ENCODE results near the gene MGAT5B.

Gene MGAT5B

GRCh38 chr17:76880971-76881370 is 12.8 kb downstream of the MGAT5B start:
- DNase-seq = no peak

- DNase-seq = no peak
Observed at GRCh38 chr17:76881408-76881807, 13.2 kb downstream of the MGAT5B start.

GRCh38 chr17:76881966-76882365 is 13.8 kb downstream of the MGAT5B start:
- DNase-seq = no peak

GRCh38 chr17:76883744-76884525 is 15.7 kb downstream of the MGAT5B start:
- no peak for DNase-seq

GRCh38 chr17:76884995-76885893 is 17.0 kb downstream of the MGAT5B start:
- no peak for DNase-seq

GRCh38 chr17:76885894-76886290 is 17.7 kb downstream of the MGAT5B start:
- DNase-seq = no peak

- DNase-seq = no peak
Observed at GRCh38 chr17:76886395-76886794, 18.2 kb downstream of the MGAT5B start.

- no peak for DNase-seq
Observed at GRCh38 chr17:76887802-76888201, 19.6 kb downstream of the MGAT5B start.

GRCh38 chr17:76888661-76889060 is 20.5 kb downstream of the MGAT5B start:
- DNase-seq = no peak

- no peak for DNase-seq
Observed at GRCh38 chr17:76889323-76889722, 21.1 kb downstream of the MGAT5B start.

- no peak for DNase-seq
Observed at GRCh38 chr17:76892329-76892728, 24.1 kb downstream of the MGAT5B start.

GRCh38 chr17:76893623-76894334 is 25.6 kb downstream of the MGAT5B start:
- DNase-seq = no peak

GRCh38 chr17:76894842-76895241 is 26.6 kb downstream of the MGAT5B start:
- no peak for DNase-seq

- DNase-seq = no peak
Observed at GRCh38 chr17:76897023-76897422, 28.8 kb downstream of the MGAT5B start.

- DNase-seq = no peak
Observed at GRCh38 chr17:76899414-76899813, 31.2 kb downstream of the MGAT5B start.

GRCh38 chr17:76900723-76901122 is 32.5 kb downstream of the MGAT5B start:
- DNase-seq = no peak

GRCh38 chr17:76901542-76902197 is 33.5 kb downstream of the MGAT5B start:
- no peak for DNase-seq

- DNase-seq = no peak
Observed at GRCh38 chr17:76902476-76902875, 34.3 kb downstream of the MGAT5B start.

GRCh38 chr17:76903631-76904030 is 35.4 kb downstream of the MGAT5B start:
- DNase-seq = no peak

GRCh38 chr17:76904116-76904515 is 35.9 kb downstream of the MGAT5B start:
- DNase-seq = no peak

GRCh38 chr17:76905036-76905435 is 36.8 kb downstream of the MGAT5B start:
- no peak for DNase-seq

GRCh38 chr17:76905836-76906235 is 37.6 kb downstream of the MGAT5B start:
- no peak for DNase-seq

- no peak for DNase-seq
Observed at GRCh38 chr17:76906463-76906862, 38.3 kb downstream of the MGAT5B start.

All from activated CD4-positive, alpha-beta T cell treated with anti-CD3 and anti-CD28 coated beads, Interleukin-2, amount 50 U/mL, for 16 hours (primary cell).